Cortex of kidney (tissue), 1 donor: ENCODE data around the gene DNAJA3.

Experiments used
- DNase-seq: peaks from one replicate; lab custom pipeline; 2025; lab: John Stamatoyannopoulos, UW

Gene DNAJA3

GRCh38 chr16:4433914-4434787 lies 8.5 kb downstream of the DNAJA3 start:
- no peak for DNase-seq

GRCh38 chr16:4435337-4436067 lies 9.8 kb downstream of the DNAJA3 start:
- no peak for DNase-seq

- DNase-seq, result no peak
Measured at GRCh38 chr16:4437366-4437765, 11.7 kb downstream of the DNAJA3 start.

- no peak for DNase-seq
Measured at GRCh38 chr16:4442371-4442770, 16.7 kb downstream of the DNAJA3 start.

- no peak for DNase-seq
Measured at GRCh38 chr16:4443271-4443670, 17.6 kb downstream of the DNAJA3 start.

GRCh38 chr16:4443986-4444385 lies 18.3 kb downstream of the DNAJA3 start:
- no peak for DNase-seq

- no peak for DNase-seq
Measured at GRCh38 chr16:4450430-4450829, 24.8 kb downstream of the DNAJA3 start.

GRCh38 chr16:4450931-4451519 lies 25.4 kb downstream of the DNAJA3 start:
- no peak for DNase-seq

- DNase-seq, result no peak
Measured at GRCh38 chr16:4452674-4453073, 27.0 kb downstream of the DNAJA3 start.

GRCh38 chr16:4454623-4455022 lies 29.0 kb downstream of the DNAJA3 start:
- DNase-seq, result no peak

GRCh38 chr16:4455081-4455480 lies 29.4 kb downstream of the DNAJA3 start:
- no peak for DNase-seq

- no peak for DNase-seq
Measured at GRCh38 chr16:4455951-4456350, 30.3 kb downstream of the DNAJA3 start.

GRCh38 chr16:4460936-4461249 lies 35.2 kb downstream of the DNAJA3 start:
- no peak for DNase-seq

- no peak for DNase-seq
Measured at GRCh38 chr16:4461250-4462085, 35.8 kb downstream of the DNAJA3 start.

- DNase-seq, result no peak
Measured at GRCh38 chr16:4463522-4464163, 38.0 kb downstream of the DNAJA3 start.

GRCh38 chr16:4465977-4466779 lies 40.5 kb downstream of the DNAJA3 start:
- no peak for DNase-seq

- no peak for DNase-seq
Measured at GRCh38 chr16:4467916-4468315, 42.2 kb downstream of the DNAJA3 start.

GRCh38 chr16:4468972-4469371 lies 43.3 kb downstream of the DNAJA3 start:
- DNase-seq, result no peak

GRCh38 chr16:4471869-4472268 lies 46.2 kb downstream of the DNAJA3 start:
- DNase-seq, result no peak

- DNase-seq, result no peak
Measured at GRCh38 chr16:4472880-4473279, 47.2 kb downstream of the DNAJA3 start.
